GM12874 (cell line): ENCODE results near the gene FRMD5.

Experiments used
- CTCF ChIP-seq: IDR thresholded peaks from 2 replicates; pipeline ENCODE4 v1.5.1; 2011; ENCODE audit warnings: low read depth, mild to moderate bottlenecking, control low read depth, low read length, moderate library complexity; ENCODE audit not compliant: insufficient read depth

The FRMD5 gene

DNA sequence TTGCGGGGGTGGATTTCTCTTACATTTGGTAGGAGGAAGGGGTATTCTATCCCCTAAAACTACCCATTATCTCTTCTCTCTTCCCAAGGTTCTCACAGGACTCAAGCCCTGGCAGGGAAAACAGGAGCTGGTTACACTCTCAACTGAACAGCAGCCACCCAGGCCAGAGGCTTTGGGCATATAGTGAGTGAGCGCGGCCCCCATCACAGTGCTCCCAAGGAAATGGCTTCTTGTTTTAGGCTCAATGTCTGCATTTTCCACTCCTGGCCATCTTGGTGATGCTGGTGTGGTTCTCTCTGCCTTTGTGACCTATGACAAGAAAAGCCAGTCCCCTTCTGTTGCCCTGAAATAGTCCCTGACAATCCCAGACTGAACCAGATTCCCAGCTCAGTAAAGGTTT is 318.2 kb downstream of the FRMD5 start:
- no peak for TF ChIP-seq CTCF

DNA sequence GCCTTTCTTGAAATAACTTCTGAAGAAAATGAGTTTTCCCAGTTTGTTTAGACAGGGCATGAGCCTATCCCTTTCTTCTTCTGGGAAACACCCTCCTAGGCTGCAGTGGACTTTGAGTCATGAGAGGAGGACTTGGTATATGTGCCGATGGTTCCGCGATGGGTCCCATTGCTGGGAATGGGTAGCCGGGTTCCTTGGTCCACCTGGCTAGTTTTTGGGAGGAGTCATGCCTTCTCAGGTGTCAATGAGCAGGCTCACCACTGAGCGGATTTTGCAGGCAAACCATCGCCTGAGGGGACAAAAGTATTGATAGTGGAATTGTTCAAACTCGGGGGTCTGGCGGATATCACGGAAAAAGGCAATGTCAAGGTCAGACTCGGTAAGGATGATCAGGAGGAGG is 321.4 kb downstream of the FRMD5 start:
- no peak for TF ChIP-seq CTCF

GRCh38 chr15:43872416-43873020 is 322.6 kb downstream of the FRMD5 start:
- peak; percentile 45; the same call in 1 of the 2 replicates for TF ChIP-seq CTCF

DNA sequence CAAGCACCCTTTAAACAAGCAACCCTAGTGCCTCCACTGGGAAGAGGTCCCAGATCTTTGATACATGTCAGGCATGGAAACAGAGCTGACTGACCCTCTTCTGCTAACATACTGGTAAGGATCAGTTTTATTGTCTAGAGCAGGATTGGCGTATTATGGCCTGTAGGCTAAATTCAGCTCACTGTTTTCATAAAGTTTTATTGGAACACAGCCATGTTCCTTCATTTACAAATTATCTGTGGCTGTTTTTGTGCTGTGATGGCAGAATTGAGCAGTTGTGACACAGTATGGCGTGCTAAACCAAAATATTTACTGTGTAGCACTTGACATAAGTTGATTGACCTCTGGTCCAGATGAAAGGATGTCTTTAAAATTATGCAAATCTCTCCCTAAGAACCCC is 323.2 kb downstream of the FRMD5 start:
- no peak for TF ChIP-seq CTCF

DNA sequence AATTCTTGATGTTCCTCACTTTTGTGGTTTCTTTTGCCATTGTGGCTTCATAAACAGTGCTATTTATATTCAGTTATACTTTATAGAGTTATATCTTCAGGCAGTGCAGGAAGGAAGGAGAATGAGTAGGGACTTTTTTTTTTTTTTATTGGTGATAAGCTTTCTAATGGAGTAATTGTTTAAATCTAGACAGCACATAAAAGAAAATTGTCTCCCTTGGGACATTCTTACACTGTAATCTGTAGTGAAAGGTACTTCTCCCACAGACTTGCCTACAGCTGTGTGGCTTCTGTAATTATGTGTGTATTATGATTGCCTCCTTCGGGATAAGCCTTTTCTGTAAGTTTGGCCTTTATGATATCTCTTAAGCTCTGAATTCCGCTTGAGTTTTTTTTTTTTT is 326.7 kb downstream of the FRMD5 start:
- no peak for TF ChIP-seq CTCF

DNA sequence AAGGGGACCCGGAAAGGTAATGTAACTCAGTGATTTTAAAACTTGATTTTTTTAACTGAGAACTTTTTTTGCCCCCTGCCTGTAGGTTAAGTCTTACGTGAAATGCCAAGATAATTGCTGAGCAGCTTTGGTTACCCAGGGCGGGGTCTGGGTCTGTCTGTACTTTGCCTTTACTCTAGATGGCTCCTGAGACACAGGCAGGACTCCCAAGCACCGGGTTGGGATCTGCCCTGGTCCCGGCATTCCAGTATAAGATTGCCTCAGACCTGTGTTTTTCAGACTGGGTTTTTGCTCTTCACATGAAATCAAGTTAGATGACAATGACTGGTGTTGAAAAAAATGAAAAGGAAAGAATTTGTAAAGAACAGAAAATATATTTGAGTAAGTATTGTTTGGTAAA is 328.0 kb downstream of the FRMD5 start:
- TF ChIP-seq CTCF, result no peak

GRCh38 chr15:43859546-43859945 is 335.5 kb downstream of the FRMD5 start:
- no peak for TF ChIP-seq CTCF
